HG02610 (cell line): ENCODE data around the gene CD248.
A peak's percentile ranks its signal among the peaks of the same experiment; 100 is the strongest.

Source experiments
- ATAC-seq: cut with Tn5 transposase; IDR thresholded peaks from one replicate; pipeline ENCODE4 v1.9.1; 2021; ENCODE audit warnings: mild to moderate bottlenecking, moderate library complexity; ENCODE audit not compliant: unreplicated experiment

CD248 gene

GRCh38 chr11:66289548-66290329 lies 27.1 kb downstream of the CD248 start:
- ATAC-seq = peak; percentile 27

GRCh38 chr11:66288671-66289547 lies 27.9 kb downstream of the CD248 start, which contains the start of gene YIF1A:
YIF1A (minus strand) TSS chr11:66289143; CDS start chr11:66288985, 158 bp downstream.
- peak; percentile 91 for ATAC-seq

GRCh38 chr11:66287889-66288670 lies 28.8 kb downstream of the CD248 start:
- no peak for ATAC-seq

- no peak for ATAC-seq
Observed at GRCh38 chr11:66287211-66287888, 29.5 kb downstream of the CD248 start.

GRCh38 chr11:66286699-66287098 lies 30.1 kb downstream of the CD248 start:
- ATAC-seq = no peak

GRCh38 chr11:66285250-66285947 lies 31.4 kb downstream of the CD248 start:
- no peak for ATAC-seq

- ATAC-seq = no peak
Observed at GRCh38 chr11:66284526-66285078, 32.2 kb downstream of the CD248 start.

- no peak for ATAC-seq
Observed at GRCh38 chr11:66283461-66284105, 33.3 kb downstream of the CD248 start.

- peak; percentile 71 for ATAC-seq
Observed at GRCh38 chr11:66282468-66283455, 34.1 kb downstream of the CD248 start.

- no peak for ATAC-seq
Observed at GRCh38 chr11:66281776-66282467, 34.9 kb downstream of the CD248 start.

GRCh38 chr11:66281001-66281400 lies 35.8 kb downstream of the CD248 start:
- no peak for ATAC-seq

- ATAC-seq = no peak
Observed at GRCh38 chr11:66280428-66280827, 36.4 kb downstream of the CD248 start.

GRCh38 chr11:66279092-66279734 lies 37.6 kb downstream of the CD248 start:
- ATAC-seq = no peak

GRCh38 chr11:66278363-66279091 lies 38.3 kb downstream of the CD248 start:
- no peak for ATAC-seq

GRCh38 chr11:66277471-66278362 lies 39.1 kb downstream of the CD248 start, which contains the start of gene CNIH2:
CNIH2 (plus strand) TSS chr11:66278175; CDS start chr11:66278457, 282 bp downstream.
- ATAC-seq = no peak
